SU-DHL-6 (cell line): ENCODE results near the gene GOLGA6D.
"Not testable (repeated sequence)": the region's sequence is repeated elsewhere in the genome, so short reads cannot be mapped to it uniquely, and the experiment has no call there.

ENCODE experiments used
- H2AFZ ChIP-seq: fragments of 200-600 bp; sonication (generic); 2 replicates; pipeline ENCODE4 v1.6.1; 2014; ENCODE audit warnings: low read depth, mild to moderate bottlenecking, moderate library complexity, mixed read lengths, antibody characterized with exemption, low read length; ENCODE audit not compliant: severe bottlenecking
- H3F3A ChIP-seq: fragments of 200-600 bp; shearing (Covaris generic); 2 replicates; pipeline ENCODE4 v1.6.0; 2016; ENCODE audit warnings: antibody characterized with exemption, mild to moderate bottlenecking; ENCODE audit not compliant: insufficient read depth
- H3K27ac ChIP-seq: fragments of 200-600 bp; sonication (generic); 2 replicates; pipeline ENCODE4 v1.5.1; 2016; ENCODE audit warnings: low read depth, mild to moderate bottlenecking, low read length, moderate library complexity, mixed read lengths
- H3K27me3 ChIP-seq: fragments of 200-600 bp; sonication (generic), shearing (Covaris generic); 2 replicates; pipeline ENCODE4 v1.6.0; 2014; ENCODE audit warnings: mild to moderate bottlenecking, low read length
- H3K36me3 ChIP-seq: fragments of 200-600 bp; sonication (generic); 2 replicates; pipeline ENCODE4 v1.6.1; 2014; ENCODE audit warnings: mild to moderate bottlenecking, low read length, mixed read lengths
- H3K4me2 ChIP-seq: fragments of 300-600, 200-600 bp; shearing (Covaris generic), sonication (generic); 2 replicates; pipeline ENCODE4 v1.6.0; 2014; ENCODE audit warnings: low read length, low read depth, mild to moderate bottlenecking; ENCODE audit not compliant: poor library complexity, severe bottlenecking
- H3K4me3 ChIP-seq: fragments of 200-600 bp; sonication (generic); 2 replicates; pipeline ENCODE4 v1.5.1; 2014; ENCODE audit warnings: antibody characterized with exemption, low read length, mild to moderate bottlenecking, mixed read lengths; ENCODE audit not compliant: insufficient read depth, poor library complexity, severe bottlenecking
- H3K79me2 ChIP-seq: fragments of 200-600 bp; sonication (generic); 2 replicates; pipeline ENCODE4 v1.6.1; 2014; ENCODE audit warnings: mild to moderate bottlenecking, low read length, moderate library complexity; ENCODE audit not compliant: insufficient read depth
- H3K9ac ChIP-seq: fragments of 200-600 bp; sonication (generic); 2 replicates; pipeline ENCODE4 v1.7.0; 2014; ENCODE audit warnings: mild to moderate bottlenecking, low read length
- H3K9me2 ChIP-seq: fragments of 200-600 bp; sonication (generic); replicated peaks from 2 replicates; pipeline ENCODE4 v1.6.1; 2014; ENCODE audit warnings: low read length; ENCODE audit not compliant: insufficient read depth
- H3K9me3 ChIP-seq: fragments of 200-600 bp; sonication (generic); 2 replicates; pipeline ENCODE4 v1.6.1; 2014; ENCODE audit warnings: low read length, mixed read lengths; ENCODE audit not compliant: insufficient read depth
- H4K20me1 ChIP-seq: fragments of 200-600 bp; sonication (generic); 2 replicates; pipeline ENCODE4 v1.6.1; 2014; ENCODE audit warnings: low read depth, mild to moderate bottlenecking, antibody characterized with exemption, low read length, moderate library complexity, mixed read lengths
- EZH2phosphoT487 ChIP-seq: fragments of 200-600 bp; sonication (generic), shearing (Covaris generic); conservative IDR thresholded peaks from 2 replicates; pipeline ENCODE4 v1.6.1; 2018; ENCODE audit warnings: mild to moderate bottlenecking, antibody characterized with exemption, low read length, moderate library complexity, mixed read lengths
- TF ChIP-seq, protein P1 (sequence below): fragments of 200-600 bp; sonication (generic); IDR thresholded peaks from one replicate; pipeline ENCODE4 v1.5.1; 2017; ENCODE audit warnings: antibody characterized with exemption, mild to moderate bottlenecking, low read length, moderate library complexity; ENCODE audit not compliant: insufficient read depth, poor library complexity, severe bottlenecking

Gene GOLGA6D

GRCh38 chr15:75249726-75250125, 32.9 kb upstream of the GOLGA6D start:
- Histone ChIP-seq H3K4me3 (no peak overlapping the region), H3K27ac (no peak overlapping the region), H3K4me2 (no peak overlapping the region), H3F3A (no peaks in the 10 kb centered on the region), H3K9me3 (no peaks in the 10 kb centered on the region), H3K9me2 (no peaks in the 10 kb centered on the region), H3K27me3 (no peaks in the 10 kb centered on the region), H2AFZ (no peak overlapping the region), H3K36me3 (no peaks in the 10 kb centered on the region), H3K9ac (no peak overlapping the region), H4K20me1 (no peaks in the 10 kb centered on the region), H3K79me2 (no peaks in the 10 kb centered on the region)
- no peak for TF ChIP-seq EZH2phosphoT487
- TF ChIP-seq, protein P1, sequence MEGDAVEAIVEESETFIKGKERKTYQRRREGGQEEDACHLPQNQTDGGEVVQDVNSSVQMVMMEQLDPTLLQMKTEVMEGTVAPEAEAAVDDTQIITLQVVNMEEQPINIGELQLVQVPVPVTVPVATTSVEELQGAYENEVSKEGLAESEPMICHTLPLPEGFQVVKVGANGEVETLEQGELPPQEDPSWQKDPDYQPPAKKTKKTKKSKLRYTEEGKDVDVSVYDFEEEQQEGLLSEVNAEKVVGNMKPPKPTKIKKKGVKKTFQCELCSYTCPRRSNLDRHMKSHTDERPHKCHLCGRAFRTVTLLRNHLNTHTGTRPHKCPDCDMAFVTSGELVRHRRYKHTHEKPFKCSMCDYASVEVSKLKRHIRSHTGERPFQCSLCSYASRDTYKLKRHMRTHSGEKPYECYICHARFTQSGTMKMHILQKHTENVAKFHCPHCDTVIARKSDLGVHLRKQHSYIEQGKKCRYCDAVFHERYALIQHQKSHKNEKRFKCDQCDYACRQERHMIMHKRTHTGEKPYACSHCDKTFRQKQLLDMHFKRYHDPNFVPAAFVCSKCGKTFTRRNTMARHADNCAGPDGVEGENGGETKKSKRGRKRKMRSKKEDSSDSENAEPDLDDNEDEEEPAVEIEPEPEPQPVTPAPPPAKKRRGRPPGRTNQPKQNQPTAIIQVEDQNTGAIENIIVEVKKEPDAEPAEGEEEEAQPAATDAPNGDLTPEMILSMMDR = no peak

GRCh38 chr15:75251343-75251742, 31.3 kb upstream of the GOLGA6D start:
- not testable (repeated sequence) for H3K9me2 ChIP-seq, H3K4me2 ChIP-seq, H3K27ac ChIP-seq, H3K4me3 ChIP-seq, H3K27me3 ChIP-seq, H3K9ac ChIP-seq, H4K20me1 ChIP-seq, H3K36me3 ChIP-seq, H3F3A ChIP-seq, H3K79me2 ChIP-seq, H2AFZ ChIP-seq, H3K9me3 ChIP-seq

DNA sequence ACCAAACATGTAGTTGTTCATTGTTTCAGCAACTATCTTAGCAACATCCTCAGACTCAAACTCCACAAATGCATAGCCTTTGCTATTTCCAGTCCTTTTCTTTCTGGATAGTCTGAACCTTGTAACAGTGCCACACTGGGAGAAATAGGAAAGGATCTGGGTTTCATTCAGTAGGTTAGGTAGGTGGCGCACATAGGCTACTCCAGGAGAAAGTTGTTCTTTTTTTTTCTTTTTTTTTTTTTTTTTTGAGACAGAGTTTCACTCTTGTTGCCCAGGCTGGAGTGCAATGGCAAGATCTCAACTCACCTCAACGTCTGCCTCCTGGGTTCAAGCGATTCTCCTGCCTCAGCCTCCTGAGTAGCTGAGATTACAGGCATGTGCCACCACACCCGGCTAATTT, 30.4 kb upstream of the GOLGA6D start:
- not testable (repeated sequence) for H3K9me3 ChIP-seq, H3K4me2 ChIP-seq, H3K4me3 ChIP-seq, H3K9ac ChIP-seq, H3K27ac ChIP-seq, H3K9me2 ChIP-seq, H2AFZ ChIP-seq, H3K27me3 ChIP-seq, H3F3A ChIP-seq, H4K20me1 ChIP-seq, H3K36me3 ChIP-seq, H3K79me2 ChIP-seq

DNA sequence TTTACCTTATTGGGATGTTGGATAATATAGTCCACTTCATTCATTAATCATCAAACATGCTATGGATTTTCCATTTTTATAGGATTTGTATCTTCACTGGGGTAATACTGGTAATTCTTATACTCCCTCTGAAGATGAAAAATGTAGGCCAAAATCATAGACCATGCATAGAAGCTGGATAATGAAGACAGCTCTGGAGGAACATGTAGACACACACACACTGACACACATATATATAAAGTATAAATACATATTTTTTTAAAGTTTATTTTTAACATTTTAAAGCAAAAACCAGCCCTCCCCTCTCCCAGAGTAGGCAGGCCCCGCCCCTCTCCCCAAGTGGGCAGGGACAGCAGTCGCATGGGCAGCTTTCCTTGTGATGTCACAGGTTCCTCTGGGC, 24.6 kb upstream of the GOLGA6D start, which contains the start of gene GOLGA6C:
TSS of gene GOLGA6C (plus strand) at position 301 of the 400 bp plus-strand sequence. CDS start 265 bp downstream, outside the sequence.
- not testable (repeated sequence) for H3K9me2 ChIP-seq, H3K79me2 ChIP-seq, H4K20me1 ChIP-seq, H3K9me3 ChIP-seq, H3K27ac ChIP-seq, H3K4me2 ChIP-seq, H3F3A ChIP-seq, H3K27me3 ChIP-seq, H3K36me3 ChIP-seq, H3K4me3 ChIP-seq, H2AFZ ChIP-seq, H3K9ac ChIP-seq

DNA sequence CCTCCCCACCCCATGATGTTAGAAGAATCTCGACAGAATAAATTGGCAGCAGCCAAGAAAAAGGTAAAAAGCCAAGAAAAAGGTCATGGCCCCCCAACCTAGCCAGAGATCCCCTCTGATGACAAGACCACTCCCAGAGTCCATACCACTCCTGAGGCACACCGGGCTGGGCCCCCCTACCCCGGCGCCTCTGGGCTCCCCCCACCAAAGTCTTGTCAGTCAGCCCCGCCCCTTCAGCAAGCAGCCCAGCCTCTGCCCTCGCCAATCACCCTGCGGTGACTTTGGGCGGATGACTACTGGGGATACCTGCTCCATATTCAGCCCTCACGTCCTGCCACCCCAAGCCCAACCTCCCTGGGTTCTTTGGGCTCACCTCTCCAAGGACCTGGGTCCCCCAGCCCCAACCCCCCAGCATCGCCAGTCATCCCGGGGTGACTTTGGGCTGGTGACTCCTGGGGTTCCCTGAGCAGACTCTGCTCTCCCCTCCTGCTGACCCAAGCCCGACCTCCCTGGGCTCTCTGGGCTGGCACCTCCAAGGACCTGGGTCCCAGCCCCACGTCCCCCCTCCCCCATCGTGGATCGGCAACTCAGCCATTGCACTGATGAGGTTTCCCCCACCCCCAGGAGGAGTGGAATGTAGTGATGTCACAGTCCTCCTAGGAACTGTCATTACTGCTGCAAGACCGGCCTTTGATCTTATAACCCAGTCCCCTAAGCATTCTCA, 23.9 kb upstream of the GOLGA6D start:
- not testable (repeated sequence) for H3K9ac ChIP-seq, H3K27me3 ChIP-seq, H3K4me3 ChIP-seq, H3K9me2 ChIP-seq, H3K4me2 ChIP-seq, H3K9me3 ChIP-seq, H3K36me3 ChIP-seq, H4K20me1 ChIP-seq, H3F3A ChIP-seq, H2AFZ ChIP-seq, H3K79me2 ChIP-seq, H3K27ac ChIP-seq

- H3K36me3 ChIP-seq, H3K27ac ChIP-seq, H3K4me2 ChIP-seq, H3K9ac ChIP-seq, H3F3A ChIP-seq, H3K9me3 ChIP-seq, H4K20me1 ChIP-seq, H3K4me3 ChIP-seq, H3K79me2 ChIP-seq, H2AFZ ChIP-seq, H3K27me3 ChIP-seq, H3K9me2 ChIP-seq: not testable (repeated sequence)
These were observed 22.8 kb upstream of the GOLGA6D start for GRCh38 chr15:75259873-75260272.

GRCh38 chr15:75273751-75274359, 8.8 kb upstream of the GOLGA6D start:
- H4K20me1 ChIP-seq, H3K79me2 ChIP-seq, H3K9me2 ChIP-seq, H3K27ac ChIP-seq, H3K36me3 ChIP-seq, H3K9ac ChIP-seq, H2AFZ ChIP-seq, H3K27me3 ChIP-seq, H3K4me3 ChIP-seq, H3F3A ChIP-seq, H3K9me3 ChIP-seq, H3K4me2 ChIP-seq: not testable (repeated sequence)
